Stimulated activated CD4-positive, alpha-beta T cell treated with anti-CD3 and anti-CD28 coated beads, Interleukin-1b, Interleukin-23, amount 100 ng/mL, for 24 hours (primary cell): ENCODE measurements around the gene SYK.
"Not testable (repeated sequence)": the region's sequence is repeated elsewhere in the genome, so short reads cannot be mapped to it uniquely, and the experiment has no call there.

Experiments
- DNase-seq, 4 experiments: peaks; one replicate each; pipeline ENCODE4 v3.0.0-alpha.2; 2020; ENCODE audit warnings: low read depth in 4 of 4, low spot score in 1 of 4

Gene SYK

DNA sequence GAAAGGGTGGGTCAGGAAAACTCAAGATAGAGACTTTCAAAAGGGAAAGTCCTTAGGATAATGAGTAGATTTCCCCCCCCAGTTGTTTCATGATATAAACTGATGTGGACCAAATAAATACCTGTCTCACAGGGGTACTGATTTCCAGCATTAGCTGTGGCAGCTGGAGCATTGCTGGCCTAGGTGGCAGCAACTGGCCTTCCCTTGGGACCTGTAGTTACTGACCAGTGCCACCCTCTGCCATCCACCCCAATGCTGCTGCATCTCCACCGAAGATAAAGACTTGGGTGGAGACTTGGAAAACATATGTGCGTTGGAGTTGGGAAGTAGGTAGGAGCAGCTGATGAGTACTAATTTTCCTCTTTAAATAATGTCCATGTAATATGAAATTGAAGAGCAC lies 71.8 kb downstream of the SYK start:
- no peak for DNase-seq

- DNase-seq, result no peak
Observed at GRCh38 chr9:90874194-90874593, 72.6 kb downstream of the SYK start.

GRCh38 chr9:90878562-90878961 lies 76.9 kb downstream of the SYK start:
- no peak for DNase-seq

- DNase-seq, result no peak
Observed at GRCh38 chr9:90880066-90880465, 78.4 kb downstream of the SYK start.

- DNase-seq, result no peak
Observed at GRCh38 chr9:90880669-90881068, 79.0 kb downstream of the SYK start.

- no peak for DNase-seq
Observed at GRCh38 chr9:90881648-90882047, 80.0 kb downstream of the SYK start.

- no peak for DNase-seq
Observed at GRCh38 chr9:90882991-90883600, 81.5 kb downstream of the SYK start.

DNA sequence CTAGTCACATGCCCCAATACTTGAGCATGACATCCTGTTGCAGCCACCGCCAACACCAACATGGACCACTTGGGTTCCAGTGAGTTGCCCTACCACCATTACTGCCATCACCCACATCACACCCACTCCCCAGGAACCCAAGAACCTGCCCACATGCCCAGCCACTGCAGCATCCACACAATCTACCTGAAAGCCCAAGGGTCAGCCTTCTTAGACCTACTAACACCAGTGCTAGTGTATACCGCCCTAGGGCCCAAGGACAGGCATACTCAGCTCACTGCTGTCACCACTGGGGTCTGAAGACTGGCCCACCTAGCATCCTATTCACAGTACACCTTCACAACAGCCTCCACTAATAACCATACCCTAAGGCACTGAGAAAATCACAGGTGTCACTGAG lies 82.0 kb downstream of the SYK start:
- no peak for DNase-seq

DNA sequence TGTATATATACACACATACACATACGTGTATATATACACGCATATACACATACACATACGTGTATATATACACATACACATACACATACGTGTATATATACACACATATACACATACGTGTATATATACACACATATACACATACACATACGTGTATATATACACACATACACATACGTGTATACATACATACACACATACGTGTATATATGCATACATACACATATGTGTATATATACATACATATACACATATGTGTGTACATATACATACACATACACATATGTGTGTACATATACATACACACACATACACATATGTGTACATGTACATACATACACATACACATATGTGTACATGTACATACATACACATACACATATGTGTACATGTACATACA lies 82.6 kb downstream of the SYK start:
- no peak for DNase-seq

DNA sequence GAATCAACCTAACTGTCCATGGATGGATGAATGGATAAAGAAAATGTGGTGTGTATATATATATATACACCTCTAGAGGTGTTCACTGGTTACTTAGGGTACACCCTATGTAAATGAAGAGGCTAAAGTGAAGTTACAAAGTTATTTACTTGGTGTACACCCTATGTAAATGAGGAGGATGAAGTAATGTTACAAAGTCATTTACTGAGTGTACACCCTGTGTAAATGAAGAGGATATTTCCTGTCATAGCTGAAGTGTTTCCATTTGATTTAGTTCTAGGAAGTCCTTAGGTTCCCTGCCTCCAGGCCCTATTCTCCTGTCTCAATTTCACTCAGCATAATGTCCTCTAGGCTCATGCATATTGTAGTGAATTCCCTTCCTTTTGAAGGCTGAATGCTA lies 85.2 kb downstream of the SYK start:
- not testable (repeated sequence) for DNase-seq

DNA sequence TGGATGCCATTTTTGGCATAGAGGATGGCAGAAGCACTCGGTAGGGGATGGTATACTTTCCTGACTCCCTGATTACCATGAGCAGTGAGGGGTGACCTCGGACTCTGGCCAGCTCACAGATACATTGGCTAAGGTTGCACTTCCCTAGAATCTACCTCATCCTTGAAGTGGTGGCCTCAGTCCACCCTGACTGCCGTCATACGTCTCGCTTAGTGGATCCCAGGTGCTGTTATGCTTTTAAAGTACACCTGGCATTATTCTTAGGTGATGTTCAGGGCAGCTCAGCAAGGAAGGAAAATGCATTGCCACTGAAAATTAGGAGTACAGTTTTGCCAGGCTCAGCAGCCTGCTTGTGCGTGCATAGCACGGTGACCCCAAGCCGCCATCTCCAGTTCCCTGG lies 87.3 kb downstream of the SYK start:
- DNase-seq, result no peak

DNA sequence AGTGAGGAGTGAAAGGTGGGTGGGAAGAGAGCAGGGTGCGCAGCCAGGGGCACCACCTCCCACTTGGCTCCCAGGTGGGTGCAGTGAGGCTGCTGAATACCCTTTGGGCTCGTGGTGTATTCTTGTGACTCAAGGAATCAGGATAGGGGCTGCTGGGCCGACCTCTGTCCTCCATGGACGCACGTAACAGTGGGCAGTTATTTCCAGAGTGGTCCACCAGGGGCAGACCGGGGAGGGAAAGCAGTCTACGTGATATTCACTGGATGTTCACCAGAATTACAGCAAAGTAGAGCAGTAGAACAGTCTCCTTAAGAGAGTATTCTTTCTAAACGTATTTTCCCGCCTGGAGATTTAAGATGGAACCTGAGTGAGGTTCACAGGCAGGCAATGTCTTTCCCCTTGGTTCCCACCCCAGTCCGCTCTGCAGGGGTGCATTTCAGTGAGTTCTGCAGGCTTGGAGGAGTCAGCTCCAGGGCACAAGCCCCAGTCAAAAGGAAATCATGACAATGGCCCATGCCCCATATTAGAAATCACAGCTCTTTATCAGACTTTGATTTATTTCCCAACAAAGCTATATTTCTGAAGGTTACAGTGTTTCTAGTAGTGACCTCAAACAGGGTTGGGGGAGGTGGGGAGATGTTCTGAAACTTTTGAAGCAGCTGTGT lies 88.7 kb downstream of the SYK start:
- DNase-seq, result no peak

- DNase-seq, result no peak
Observed at GRCh38 chr9:90891308-90892040, 89.9 kb downstream of the SYK start.

DNA sequence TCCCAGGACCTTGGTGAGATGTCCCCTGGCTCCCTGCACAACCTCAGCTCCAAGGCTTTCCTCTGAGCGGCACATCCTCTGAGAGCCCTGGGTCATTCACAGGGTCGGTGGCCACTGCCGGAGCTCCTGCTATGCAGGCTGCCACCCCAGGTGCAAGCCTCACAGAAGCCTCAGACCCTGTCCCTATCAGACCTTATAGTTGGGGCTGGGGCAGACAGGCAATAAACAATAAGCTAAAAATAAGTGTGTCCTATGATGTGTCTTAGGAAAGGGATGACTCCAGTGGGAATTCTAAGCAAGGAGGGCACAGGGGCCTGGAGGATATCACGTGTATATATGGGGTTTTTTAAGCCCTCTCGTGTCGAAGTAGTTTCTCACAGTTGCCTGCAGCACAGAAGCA lies 91.3 kb downstream of the SYK start:
- DNase-seq, result no peak

- no peak for DNase-seq
Observed at GRCh38 chr9:90893706-90894105, 92.1 kb downstream of the SYK start.

DNA sequence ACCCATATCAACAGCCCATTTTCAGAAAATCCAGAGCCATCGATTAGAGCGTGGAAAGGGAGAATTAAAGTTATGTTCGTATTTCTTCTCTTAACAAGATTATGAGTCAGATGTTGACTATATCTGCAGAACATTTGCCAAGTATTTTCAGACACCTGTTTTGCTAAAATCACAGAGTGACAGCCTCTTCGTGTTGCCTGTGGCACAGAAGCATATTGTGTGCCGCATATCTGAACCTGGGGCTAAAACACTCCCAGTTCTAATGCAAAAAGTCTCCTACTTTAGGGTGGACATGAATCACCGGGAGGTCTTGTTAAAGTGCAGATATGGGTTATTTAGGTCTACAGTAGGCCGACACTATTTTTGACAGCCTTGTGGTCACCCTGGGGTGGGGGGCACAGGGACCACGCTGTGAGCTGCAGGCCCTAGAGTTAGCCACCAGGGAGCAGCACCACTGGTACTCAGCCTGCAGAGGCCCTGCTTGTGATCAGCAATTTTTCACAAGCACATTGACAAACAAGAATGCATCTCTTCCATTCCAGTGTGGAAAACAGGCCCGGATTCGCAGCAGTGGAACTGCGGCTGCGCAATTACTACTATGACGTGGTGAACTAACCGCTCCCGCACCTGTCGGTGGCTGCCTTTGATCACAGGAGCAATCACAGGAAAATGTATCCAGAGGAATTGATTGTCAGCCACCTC lies 93.5 kb downstream of the SYK start:
- no peak for DNase-seq

DNA sequence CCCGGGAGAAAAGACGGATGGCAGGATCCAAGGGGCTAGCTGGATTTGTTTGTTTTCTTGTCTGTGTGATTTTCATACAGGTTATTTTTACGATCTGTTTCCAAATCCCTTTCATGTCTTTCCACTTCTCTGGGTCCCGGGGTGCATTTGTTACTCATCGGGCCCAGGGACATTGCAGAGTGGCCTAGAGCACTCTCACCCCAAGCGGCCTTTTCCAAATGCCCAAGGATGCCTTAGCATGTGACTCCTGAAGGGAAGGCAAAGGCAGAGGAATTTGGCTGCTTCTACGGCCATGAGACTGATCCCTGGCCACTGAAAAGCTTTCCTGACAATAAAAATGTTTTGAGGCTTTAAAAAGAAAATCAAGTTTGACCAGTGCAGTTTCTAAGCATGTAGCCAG lies 94.2 kb downstream of the SYK start:
- DNase-seq, result no peak

DNA sequence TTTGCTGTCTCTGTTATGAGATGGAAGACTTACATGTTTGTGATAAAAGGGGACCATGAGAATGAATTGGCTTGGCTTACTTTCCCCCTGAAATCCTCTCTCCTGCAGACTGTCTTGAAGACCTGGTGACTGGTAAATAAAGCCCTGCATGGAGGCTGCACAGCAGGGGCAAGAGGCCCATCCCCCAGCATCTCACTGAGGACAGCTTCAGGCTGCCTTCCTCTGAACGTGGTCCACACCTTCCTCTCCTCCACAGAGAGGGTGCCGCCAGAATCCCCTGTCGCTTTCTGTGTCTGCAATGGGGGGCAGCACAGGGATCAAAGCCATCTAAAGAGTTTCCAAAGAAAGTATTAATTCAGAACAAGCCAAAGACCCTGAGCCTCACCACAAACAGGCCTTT lies 94.6 kb downstream of the SYK start:
- DNase-seq, result no peak

GRCh38 chr9:90898228-90898627 lies 96.6 kb downstream of the SYK start:
- DNase-seq, result no peak

- DNase-seq, result no peak
Observed at GRCh38 chr9:90899287-90899686, 97.7 kb downstream of the SYK start.

- DNase-seq, result no peak
Observed at GRCh38 chr9:90900130-90900529, 98.5 kb downstream of the SYK start.

GRCh38 chr9:90901933-90902332 lies 100.3 kb downstream of the SYK start:
- no peak for DNase-seq
